PC-3 (cell line): ENCODE results near the gene SSC4D. TPM values are rescaled to one million over a fixed set of nuclear protein-coding genes. Genes with fewer than 3 reads are reported as not detected.

ENCODE experiments used
- ATAC-seq: fragments of 200-7000 bp; cut with Tn5 transposase; 2 replicates; pipeline ENCODE4 v1.9.1; 2020; ENCODE audit warnings: mild to moderate bottlenecking, moderate library complexity
- BruUV-seq: library from RNA; stranded (reverse); fragments of 400-500 nt; replicated peaks from 2 replicates; lab custom pipeline; 2021; lab: Mats Ljungman, UMichigan
- CTCF ChIA-PET: fragments of 300-600 bp; sonication (Branson Sonifier 250); formaldehyde crosslinking; loops from one replicate; lab custom pipeline; 2022; ENCODE audit warnings: antibody characterized with exemption; lab: Charles Lee
- POLR2A ChIA-PET: fragments of 300-600 bp; sonication (Branson Sonifier 250); formaldehyde crosslinking; loops from one replicate; lab custom pipeline; 2022; ENCODE audit warnings: antibody characterized with exemption; ENCODE audit not compliant: unreplicated experiment; lab: Charles Lee
- DNase-seq: peaks from one replicate; pipeline ENCODE4 v3.0.0-alpha.2; 2015
- H2AFZ ChIP-seq: fragments of 300-600 bp; sonication (generic); 2 replicates; pipeline ENCODE4 v1.6.0; 2016; ENCODE audit warnings: antibody characterized with exemption, low read length
- H3F3A ChIP-seq: fragments of 300-600 bp; sonication (generic); one replicate; pipeline ENCODE4 v1.6.0; 2017; ENCODE audit warnings: antibody characterized with exemption, low read length, control low read depth, mild to moderate bottlenecking; ENCODE audit not compliant: unreplicated experiment
- H3K27ac ChIP-seq: fragments of 300-600 bp; sonication (generic); 2 replicates; pipeline ENCODE4 v1.5.1; 2016; ENCODE audit warnings: mild to moderate bottlenecking, low read length
- H3K27me3 ChIP-seq: fragments of 300-600 bp; sonication (generic); 2 replicates; pipeline ENCODE4 v1.6.1; 2016; ENCODE audit warnings: low read length, mixed read lengths
- H3K36me3 ChIP-seq: fragments of 300-600 bp; sonication (generic); 2 replicates; pipeline ENCODE4 v1.6.1; 2016; ENCODE audit warnings: low read depth, mixed run types, low read length, mixed read lengths
- H3K4me1 ChIP-seq: fragments of 300-600 bp; sonication (generic); 2 replicates; pipeline ENCODE4 v1.5.1; 2016; ENCODE audit warnings: low read length; ENCODE audit not compliant: insufficient read depth
- H3K4me2 ChIP-seq: fragments of 300-600 bp; sonication (generic); 2 replicates; pipeline ENCODE4 v1.6.0; 2016; ENCODE audit warnings: low read length
- H3K4me3 ChIP-seq: fragments of 300-600 bp; sonication (generic); 2 replicates; pipeline ENCODE4 v1.5.1; 2016; ENCODE audit warnings: mild to moderate bottlenecking, low read length, mixed read lengths
- H3K79me2 ChIP-seq: fragments of 300-600 bp; sonication (generic); 2 replicates; pipeline ENCODE4 v1.6.1; 2017; ENCODE audit warnings: low read length, mixed read lengths
- H3K9ac ChIP-seq: fragments of 300-600 bp; sonication (generic); 2 replicates; pipeline ENCODE4 v1.6.0; 2016; ENCODE audit warnings: mild to moderate bottlenecking, low read length
- H3K9me2 ChIP-seq: fragments of 300-600 bp; sonication (generic); replicated peaks from 2 replicates; pipeline ENCODE4 v1.6.1; 2016; ENCODE audit warnings: mixed run types, low read length, mixed read lengths
- H3K9me3 ChIP-seq: fragments of 300-600 bp; sonication (generic); 2 replicates; pipeline ENCODE4 v1.6.1; 2016; ENCODE audit warnings: low read length, mixed read lengths
- H4K20me1 ChIP-seq: fragments of 300-600 bp; sonication (generic); 2 replicates; pipeline ENCODE4 v1.6.1; 2016; ENCODE audit warnings: low read length, mixed read lengths
- EZH2 ChIP-seq: fragments of 300-600 bp; sonication (generic); IDR thresholded peaks from one replicate; pipeline ENCODE4 v1.6.1; 2017; ENCODE audit warnings: antibody characterized with exemption, mild to moderate bottlenecking, low read length; ENCODE audit not compliant: unreplicated experiment
- EZH2phosphoT487 ChIP-seq: fragments of 300-600 bp; sonication (generic); IDR thresholded peaks from 2 replicates; pipeline ENCODE4 v1.6.1; 2018; ENCODE audit warnings: mild to moderate bottlenecking, antibody characterized with exemption, low read length, borderline replicate concordance
- intact Hi-C: fragments of 100-400 bp; cut with micrococcal nuclease; formaldehyde crosslinking; loops from 2 replicates; pipeline ENCODE4 v1.9.0; 2023
- total RNA-seq: library from RNA; depleted of rRNA; stranded (reverse); fragments of >200 nt; gene quantifications from 2 replicates; pipeline ENCODE4 v1.2.3, GENCODE V29; 2014
- TF ChIP-seq, protein P1 (sequence below): fragments of 300-600 bp; sonication (generic); conservative IDR thresholded peaks from 2 replicates; pipeline ENCODE4 v1.5.1; 2017; ENCODE audit warnings: antibody characterized with exemption, low read depth, mild to moderate bottlenecking, low read length

The SSC4D gene
- total RNA-seq, 1 experiment from 2014 or later, result 1.3 TPM

DNA sequence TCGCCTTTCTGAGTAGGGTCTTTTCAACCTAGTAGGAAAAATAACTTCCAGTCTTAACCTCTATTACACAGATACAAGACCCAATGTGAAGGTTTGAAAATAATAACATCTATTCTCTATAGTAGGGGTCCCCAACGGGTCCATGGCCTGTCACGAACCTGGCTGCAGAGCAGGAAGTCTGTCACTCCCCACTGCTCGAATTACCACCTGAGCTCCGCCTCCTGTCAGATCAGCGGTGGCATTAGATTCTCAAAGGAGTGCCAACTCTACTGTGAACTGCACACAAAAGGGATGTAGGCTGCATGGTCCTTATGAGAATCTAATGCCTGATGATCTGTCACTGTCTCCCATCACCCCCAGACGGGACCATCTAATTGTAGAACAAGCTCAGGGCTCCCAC lies 58.1 kb downstream of the SSC4D start:
- CTCF ChIA-PET, result no interaction called here
- peaks cover 7% of the 10 kb centered on the region for H3K4me1 ChIP-seq

DNA sequence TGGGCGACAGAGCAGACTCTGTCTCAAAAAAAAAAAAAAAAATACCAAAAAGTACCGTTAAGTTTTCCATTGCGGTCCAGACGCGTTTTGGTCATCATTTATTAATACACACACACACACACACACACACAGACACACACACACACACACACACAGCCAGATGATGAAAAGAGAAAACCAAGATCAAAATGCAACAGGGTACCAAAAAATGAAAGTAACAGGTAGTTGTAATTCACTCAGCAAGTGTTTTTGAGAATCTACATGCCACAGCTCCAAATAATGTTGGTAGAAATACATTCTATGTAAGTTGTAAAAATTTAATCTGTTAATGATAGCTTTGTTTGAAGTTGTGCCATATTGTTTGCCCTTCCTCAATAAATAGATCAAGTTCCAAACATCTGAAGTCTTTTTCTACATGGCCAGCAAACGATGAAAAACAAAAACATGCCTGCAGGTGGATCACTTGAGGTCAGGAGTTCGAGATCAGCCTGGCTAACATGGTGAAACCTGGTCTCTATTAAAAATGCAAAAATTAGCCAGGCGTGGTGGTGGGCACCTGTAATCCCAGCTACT lies 60.1 kb downstream of the SSC4D start:
- H3K36me3 ChIP-seq, result peaks cover 71% of the 10 kb centered on the region

More for the DNA sequence above, 58.1 kb downstream of the SSC4D start:
- Histone ChIP-seq H3K4me2 (no peak overlapping the region), H2AFZ (no peak overlapping the region), H3K27me3 (no peaks in the 10 kb centered on the region), H3K27ac (no peak overlapping the region), H4K20me1 (peaks cover 87% of the 10 kb centered on the region), H3K9me2 (no peaks in the 10 kb centered on the region), H3K36me3 (peaks cover 75% of the 10 kb centered on the region), H3F3A (no peaks in the 10 kb centered on the region), H3K4me3 (no peak overlapping the region), H3K9ac (no peak overlapping the region), H3K9me3 (no peaks in the 10 kb centered on the region), H3K79me2 (peaks cover 100% of the 10 kb centered on the region)
- intact Hi-C loops, result no loop called here
- DNase-seq (no peak), ATAC-seq (no peak)
- POLR2A ChIA-PET, result no interaction called here
- no TSS peak for BruUV-seq
- TF ChIP-seq EZH2phosphoT487, result no peak
- TF ChIP-seq, protein P1, sequence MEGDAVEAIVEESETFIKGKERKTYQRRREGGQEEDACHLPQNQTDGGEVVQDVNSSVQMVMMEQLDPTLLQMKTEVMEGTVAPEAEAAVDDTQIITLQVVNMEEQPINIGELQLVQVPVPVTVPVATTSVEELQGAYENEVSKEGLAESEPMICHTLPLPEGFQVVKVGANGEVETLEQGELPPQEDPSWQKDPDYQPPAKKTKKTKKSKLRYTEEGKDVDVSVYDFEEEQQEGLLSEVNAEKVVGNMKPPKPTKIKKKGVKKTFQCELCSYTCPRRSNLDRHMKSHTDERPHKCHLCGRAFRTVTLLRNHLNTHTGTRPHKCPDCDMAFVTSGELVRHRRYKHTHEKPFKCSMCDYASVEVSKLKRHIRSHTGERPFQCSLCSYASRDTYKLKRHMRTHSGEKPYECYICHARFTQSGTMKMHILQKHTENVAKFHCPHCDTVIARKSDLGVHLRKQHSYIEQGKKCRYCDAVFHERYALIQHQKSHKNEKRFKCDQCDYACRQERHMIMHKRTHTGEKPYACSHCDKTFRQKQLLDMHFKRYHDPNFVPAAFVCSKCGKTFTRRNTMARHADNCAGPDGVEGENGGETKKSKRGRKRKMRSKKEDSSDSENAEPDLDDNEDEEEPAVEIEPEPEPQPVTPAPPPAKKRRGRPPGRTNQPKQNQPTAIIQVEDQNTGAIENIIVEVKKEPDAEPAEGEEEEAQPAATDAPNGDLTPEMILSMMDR, result no peak
- no peak for TF ChIP-seq EZH2

DNA sequence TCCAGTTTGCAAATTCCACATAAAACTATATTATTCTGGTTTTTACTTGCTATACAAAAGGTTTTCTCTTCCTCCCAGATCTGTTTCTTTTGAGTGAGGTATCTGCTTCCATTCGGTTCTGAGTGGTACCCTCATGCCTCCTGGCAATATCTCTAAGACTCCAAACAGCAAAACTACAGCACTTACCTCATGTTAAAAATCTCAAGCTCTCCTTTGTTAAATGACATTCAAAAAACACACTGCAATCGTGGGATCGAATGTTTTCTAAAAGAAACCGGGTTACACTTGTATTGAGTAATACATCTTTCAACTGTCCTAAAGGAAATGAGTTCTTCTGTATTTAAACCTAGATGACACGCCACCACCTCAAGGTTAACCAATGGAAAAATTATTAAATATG lies 61.8 kb downstream of the SSC4D start:
- no peaks in the 10 kb centered on the region for H3K27me3 ChIP-seq
- H3K9me2 ChIP-seq, result no peaks in the 10 kb centered on the region
- no peak overlapping the region for H3K9ac ChIP-seq
- CTCF ChIA-PET, result no interaction called here
- peaks cover 64% of the 10 kb centered on the region for H4K20me1 ChIP-seq
- no peaks in the 10 kb centered on the region for H3F3A ChIP-seq
- H3K27ac ChIP-seq, result no peak overlapping the region
- H3K4me3 ChIP-seq, result no peak overlapping the region
- no peak for ATAC-seq
- no peak for DNase-seq
- peaks cover 72% of the 10 kb centered on the region for H3K36me3 ChIP-seq
- no TSS peak for BruUV-seq
- H3K9me3 ChIP-seq, result no peaks in the 10 kb centered on the region
- intact Hi-C loops, result no loop called here
- TF ChIP-seq EZH2 (no peak), EZH2phosphoT487 (no peak)
- TF ChIP-seq, protein P1, result no peak
- H2AFZ ChIP-seq, result no peak overlapping the region
- H3K4me2 ChIP-seq, result no peak overlapping the region
- H3K79me2 ChIP-seq, result peaks cover 100% of the 10 kb centered on the region
- POLR2A ChIA-PET, result interaction anchor here (0.6 kb wide), 1 partner anchor 9 kb away, joined by 3 read pairs; no protein-coding TSS in a partner anchor
- H3K4me1 ChIP-seq, result no peaks in the 10 kb centered on the region

More for the DNA sequence above, 60.1 kb downstream of the SSC4D start:
- ChIA-PET POLR2A (no interaction called here), CTCF (no interaction called here)
- no peaks in the 10 kb centered on the region for H3K9me3 ChIP-seq
- no TSS peak for BruUV-seq
- peaks cover 77% of the 10 kb centered on the region for H4K20me1 ChIP-seq
- ATAC-seq, result no peak
- DNase-seq, result no peak
- intact Hi-C loops, result no loop called here
- H3K27ac ChIP-seq, result no peak overlapping the region
- no peaks in the 10 kb centered on the region for H3F3A ChIP-seq
- TF ChIP-seq EZH2, result no peak
- TF ChIP-seq EZH2phosphoT487, result no peak
- TF ChIP-seq, protein P1, result no peak
- H3K4me1 ChIP-seq, result no peaks in the 10 kb centered on the region
- no peak overlapping the region for H3K9ac ChIP-seq
- no peak overlapping the region for H3K4me2 ChIP-seq
- H3K4me3 ChIP-seq, result no peak overlapping the region
- peaks cover 100% of the 10 kb centered on the region for H3K79me2 ChIP-seq
- no peaks in the 10 kb centered on the region for H3K27me3 ChIP-seq
- H2AFZ ChIP-seq, result no peak overlapping the region
- H3K9me2 ChIP-seq, result no peaks in the 10 kb centered on the region
